Stimulated activated CD4-positive, alpha-beta T cell treated with anti-CD3 and anti-CD28 coated beads, TNF-alpha, amount 100 ng/mL, for 24 hours (primary cell): ENCODE results near the gene ERMAP.
"Not testable (repeated sequence)": the region's sequence is repeated elsewhere in the genome, so short reads cannot be mapped to it uniquely, and the experiment has no call there.

Experiments used
- DNase-seq, 3 experiments: peaks; one replicate each; pipeline ENCODE4 v3.0.0-alpha.2; 2020; ENCODE audit warnings: low read depth in 3 of 3

The ERMAP gene

DNA sequence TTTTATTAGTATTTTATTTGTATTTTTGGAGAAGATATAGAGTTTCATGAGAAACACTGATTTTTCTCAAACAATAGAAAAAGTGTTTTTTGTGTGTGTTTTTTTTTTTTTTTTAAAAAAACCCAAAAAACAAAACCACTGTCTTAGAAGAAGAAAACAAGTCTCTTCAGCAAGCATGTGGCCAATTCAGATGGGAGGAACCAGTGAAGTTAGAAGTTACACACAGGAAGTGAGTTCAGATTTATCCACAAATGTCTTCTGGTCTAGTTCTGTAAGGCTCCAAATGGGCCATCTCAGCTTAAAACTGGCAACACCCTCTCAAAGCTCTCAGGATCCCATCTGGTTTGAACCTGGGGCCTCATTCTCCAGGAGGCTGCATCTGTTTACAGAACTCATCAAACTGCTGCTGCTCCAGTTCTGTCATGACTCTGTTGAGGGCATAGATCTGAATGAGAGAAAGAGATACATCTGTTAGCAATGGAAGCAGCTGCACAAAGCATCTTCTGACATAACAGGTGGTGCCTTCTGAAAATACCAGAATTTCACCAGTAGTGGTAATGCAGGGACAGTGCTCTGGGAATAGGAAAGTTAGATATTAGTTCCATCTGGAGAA is 9.8 kb upstream of the ERMAP start:
- DNase-seq = no peak

DNA sequence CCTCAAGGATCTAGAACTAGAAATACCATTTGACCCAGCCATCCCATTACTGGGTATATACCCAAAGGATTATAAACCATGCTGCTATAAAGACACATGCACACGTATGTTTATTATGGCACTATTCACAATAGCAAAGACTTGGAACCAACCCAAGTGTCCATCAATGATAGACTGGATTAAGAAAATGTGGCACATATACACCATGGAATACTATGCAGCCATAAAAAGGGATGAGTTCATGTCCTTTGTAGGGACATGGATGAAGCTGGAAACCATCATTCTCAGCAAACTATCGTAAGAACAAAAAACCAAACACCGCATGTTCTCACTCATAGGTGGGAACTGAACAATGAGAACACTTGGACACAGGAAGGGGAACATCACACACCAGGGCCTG is 2.1 kb upstream of the ERMAP start:
- DNase-seq = not testable (repeated sequence)

DNA sequence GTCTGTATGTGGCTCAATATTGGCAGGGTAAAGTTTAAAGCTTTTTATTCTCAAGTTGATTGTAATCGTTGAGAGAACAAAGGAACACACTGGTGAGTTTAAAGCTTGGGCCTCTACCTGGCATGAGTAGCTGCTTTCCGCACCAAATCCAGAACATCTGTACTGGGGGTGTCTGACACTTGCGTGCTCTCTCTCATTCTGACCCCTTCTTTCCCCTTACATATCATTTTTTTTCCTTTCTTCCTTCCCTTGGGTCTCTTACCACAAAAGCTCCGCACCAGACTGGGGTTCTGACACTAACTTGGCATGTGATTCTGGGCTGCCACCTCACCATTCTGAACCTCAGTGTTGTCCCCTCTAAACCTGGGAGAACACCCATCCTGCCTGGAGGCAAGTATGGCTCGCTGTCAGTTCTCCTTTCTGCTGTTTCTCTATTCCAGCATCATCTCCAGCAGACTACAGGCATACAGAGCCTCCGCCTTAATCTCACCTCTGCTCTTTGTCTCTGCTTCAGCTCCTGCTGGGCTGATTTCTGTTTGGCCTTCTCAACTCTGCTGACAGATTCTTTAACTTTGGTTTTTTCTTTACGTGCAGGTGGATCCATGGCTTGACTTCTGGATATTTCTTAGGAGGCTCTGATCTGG is 859 bp upstream of the ERMAP start:
- DNase-seq = peak in 1 of 3 experiments; percentile 0

DNA sequence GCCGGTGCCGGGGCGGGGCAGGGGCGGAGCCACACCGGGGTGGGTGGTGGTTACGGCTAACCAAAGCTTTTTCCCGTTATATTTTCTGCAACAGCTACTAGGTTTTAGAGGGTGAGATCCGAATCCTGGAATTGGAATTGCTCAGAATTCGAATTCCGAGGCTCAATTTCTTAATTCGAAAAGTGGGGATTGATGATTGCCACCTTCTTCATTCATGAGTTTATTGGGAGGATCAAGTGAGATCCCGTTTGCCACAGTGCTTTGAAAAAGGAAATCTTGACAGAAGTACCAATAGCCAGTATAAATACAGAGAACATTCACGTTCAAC is 482 bp downstream of the ERMAP start:
- DNase-seq = no peak

DNA sequence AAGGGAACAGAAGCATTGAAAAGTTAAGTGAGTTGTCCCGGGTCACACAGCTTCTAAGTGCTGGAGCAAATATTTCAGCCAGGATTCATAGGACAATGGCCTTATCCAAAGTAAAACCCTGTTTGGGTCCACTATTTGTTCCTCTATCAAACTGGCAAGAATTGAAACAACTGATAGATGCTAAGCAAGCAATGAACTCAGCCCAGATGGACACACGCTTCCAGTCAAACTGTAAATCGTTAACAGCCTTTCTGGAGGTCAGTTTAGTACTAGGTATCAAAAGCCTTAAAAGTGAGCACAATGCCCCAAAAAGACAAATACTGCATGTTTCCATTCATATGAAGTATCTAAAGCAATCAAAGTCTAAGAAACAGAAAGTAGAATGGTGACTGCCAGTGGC is 1.1 kb downstream of the ERMAP start:
- no peak for DNase-seq

DNA sequence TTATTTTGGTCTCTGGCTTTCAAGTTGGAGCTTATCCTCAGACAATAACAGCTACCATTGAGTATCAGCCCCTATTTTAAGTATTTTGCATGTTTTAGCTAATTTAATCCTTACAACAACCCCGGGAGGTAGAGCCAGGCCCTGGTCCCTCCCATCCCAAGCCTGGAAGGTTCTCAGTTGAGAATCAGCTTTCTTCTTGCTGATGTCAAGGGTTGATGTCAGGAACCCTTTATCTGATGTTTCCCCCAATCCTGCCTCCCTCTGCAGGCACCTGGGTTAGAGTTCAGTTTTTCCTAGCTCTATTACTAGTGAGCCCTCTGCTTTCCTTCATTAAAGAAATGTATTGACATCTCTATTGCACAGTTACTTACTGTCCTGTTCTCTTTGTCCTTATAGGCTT is 3.9 kb downstream of the ERMAP start:
- no peak for DNase-seq

DNA sequence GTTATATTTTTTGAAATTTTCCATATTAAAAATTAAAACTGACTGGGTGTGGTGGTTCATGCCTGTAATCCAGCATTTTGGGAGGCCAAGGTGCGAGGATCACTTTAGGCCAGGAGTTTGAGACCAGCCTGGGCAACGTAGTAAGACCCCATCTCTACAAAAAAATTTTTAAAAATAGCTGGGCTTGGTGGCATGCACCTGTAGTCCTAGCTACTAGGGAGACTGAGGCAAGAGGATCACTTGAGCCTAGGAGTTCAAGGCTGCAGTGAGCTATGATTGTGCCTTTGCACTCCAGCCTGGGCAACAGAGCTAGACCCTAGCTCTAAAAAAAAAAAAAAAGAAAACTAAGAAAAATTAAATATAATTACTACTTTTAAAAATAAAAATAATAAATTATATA is 4.8 kb downstream of the ERMAP start:
- no peak for DNase-seq

DNA sequence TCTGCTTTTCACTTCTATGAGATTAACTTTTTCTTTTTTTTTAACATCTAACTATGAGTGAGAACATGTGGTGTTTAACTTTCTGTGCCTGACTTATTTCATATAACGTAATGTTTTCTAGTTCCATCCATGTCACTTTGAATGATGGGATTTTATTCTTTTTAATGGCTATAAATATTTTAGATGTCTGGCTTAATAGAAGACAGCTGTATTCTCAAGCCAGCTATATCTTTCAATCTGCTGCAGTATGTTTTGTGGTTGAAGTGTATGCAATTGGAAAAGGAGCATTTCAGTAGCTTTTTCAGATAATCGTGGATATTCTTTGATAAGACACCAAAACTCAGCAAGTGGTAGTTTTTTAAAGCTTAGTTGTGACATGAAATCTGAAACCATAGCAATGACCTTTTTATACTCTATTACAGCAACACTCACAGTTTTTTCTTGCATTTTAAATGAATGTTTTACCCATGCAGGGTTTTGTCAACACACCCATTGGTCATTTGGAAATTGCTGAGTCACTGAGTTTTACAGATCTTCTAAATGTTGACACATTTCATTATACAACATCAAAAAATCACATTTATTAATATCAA is 6.0 kb downstream of the ERMAP start:
- no peak for DNase-seq

DNA sequence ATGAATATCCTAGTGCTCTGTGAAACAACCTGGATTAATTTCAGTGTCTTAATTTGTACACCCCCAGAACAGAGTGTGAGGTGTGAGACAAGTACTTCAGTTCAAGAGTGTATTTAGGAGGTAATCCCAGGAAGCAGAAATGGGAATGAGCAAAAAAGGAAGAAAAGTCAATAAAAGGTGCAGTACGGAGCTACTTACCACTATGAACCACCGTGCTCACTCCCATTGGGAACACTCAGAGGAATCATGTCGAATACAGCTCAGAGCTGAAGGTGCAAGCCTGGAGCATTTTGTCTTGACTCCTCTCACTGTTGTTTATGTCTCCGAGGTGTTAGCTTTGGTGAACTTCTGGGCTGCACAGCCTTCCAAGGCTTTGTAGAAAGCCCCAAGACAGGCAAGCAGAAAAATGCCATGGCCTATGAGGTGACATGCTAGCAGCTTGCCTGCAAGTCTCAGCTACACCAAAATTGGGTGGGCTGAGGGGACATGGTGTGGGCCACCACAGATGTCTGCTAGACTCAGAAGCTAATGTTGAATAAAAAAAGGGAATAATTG is 7.6 kb downstream of the ERMAP start:
- no peak for DNase-seq

DNA sequence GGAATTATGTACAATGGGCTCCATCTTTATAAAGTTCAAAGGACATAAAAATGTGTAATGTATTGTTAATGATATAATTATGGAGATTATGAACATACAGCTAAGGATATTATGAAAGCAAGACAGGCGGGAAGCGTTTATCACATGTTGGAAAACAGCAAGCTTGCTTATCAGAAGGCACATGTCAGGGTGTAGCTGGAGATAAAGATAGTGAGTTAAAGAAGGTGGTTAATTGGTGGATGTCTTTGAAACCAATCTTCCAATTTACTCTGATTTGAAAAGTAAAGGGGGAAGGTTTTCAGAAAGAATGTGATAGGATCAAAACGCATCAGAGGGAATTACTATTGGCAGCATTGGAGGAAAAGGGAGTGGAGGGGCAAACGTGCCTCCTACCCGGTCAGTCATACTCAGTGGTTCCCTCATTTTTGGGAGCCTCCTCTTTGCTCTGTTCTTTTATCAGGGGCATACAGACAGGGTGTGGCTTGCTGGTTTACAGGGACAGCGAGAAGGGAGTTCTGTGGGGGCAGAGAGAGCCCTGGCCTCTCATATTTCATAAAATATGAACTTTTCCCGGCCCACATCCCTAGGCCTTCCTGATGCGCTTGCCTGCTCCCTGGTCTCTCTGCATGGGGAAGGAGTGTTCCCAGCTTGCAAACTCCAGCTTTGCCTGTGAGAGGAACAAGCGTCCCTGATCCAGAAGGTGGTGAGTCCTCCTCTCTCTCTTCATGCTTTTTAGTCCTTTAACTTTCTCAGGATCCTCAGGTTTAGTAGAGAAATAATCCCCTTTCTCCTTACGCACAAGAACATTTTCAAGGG is 8.3 kb downstream of the ERMAP start:
- no peak for DNase-seq

DNA sequence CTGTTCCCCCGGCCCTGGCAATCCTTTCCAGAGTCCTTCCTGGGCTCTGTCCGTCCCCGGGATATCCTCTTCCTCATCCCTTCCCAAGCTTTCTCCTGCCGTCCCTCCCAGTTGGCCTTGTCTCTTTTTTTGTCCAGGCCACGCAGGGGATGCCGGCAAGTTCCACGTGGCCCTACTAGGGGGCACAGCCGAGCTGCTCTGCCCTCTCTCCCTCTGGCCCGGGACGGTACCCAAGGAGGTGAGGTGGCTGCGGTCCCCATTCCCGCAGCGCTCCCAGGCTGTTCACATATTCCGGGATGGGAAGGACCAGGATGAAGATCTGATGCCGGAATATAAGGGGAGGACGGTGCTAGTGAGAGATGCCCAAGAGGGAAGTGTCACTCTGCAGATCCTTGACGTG is 13.7 kb downstream of the ERMAP start:
- DNase-seq = no peak

DNA sequence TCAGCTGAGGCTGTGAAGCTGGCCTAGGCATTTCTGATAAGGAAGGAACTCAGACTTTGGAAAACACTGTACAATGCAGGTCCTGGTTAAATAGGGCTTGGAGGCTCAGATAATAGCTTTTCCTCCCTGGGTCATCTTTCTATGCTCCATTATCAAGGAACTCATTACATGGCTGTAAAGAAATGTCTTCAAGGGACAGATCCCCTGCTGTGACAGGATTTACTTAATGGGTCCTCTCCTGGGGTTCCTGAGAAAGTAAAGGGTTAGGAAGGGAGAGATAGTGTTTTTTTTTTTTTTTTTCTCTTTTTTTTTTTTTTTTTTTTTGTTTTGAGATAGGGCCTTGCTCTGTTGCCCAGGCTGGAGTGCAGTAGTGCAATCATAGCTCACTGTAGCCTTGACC is 14.4 kb downstream of the ERMAP start:
- DNase-seq = no peak

DNA sequence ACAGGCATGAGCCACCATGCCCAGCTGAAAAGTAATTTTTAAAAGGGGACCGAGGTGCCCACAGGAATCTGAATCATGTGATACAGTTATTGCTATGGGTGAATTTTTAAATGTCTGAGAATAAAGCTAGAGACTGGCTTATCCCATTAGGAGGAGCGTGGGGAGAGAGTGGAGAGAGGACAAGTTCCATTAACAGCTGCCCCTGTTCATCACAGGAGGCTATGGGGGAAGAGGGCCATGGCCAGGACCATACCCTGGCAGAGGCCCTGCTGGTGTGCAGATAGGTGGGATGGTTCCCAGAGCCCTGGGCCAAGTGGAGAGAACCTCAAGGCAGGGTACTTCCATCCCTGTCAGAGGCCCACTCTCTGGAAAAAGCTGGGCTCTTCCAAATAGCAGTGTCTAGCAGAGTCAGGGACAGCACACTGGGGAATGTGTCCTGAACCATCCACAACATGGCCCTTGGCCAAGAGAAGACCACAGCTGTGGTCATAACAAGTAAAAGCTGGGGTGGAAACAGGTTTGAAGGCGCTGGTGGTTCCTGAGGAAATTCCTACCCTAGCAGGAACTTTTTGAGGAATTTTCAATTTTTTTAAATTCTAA is 15.8 kb downstream of the ERMAP start:
- no peak for DNase-seq

DNA sequence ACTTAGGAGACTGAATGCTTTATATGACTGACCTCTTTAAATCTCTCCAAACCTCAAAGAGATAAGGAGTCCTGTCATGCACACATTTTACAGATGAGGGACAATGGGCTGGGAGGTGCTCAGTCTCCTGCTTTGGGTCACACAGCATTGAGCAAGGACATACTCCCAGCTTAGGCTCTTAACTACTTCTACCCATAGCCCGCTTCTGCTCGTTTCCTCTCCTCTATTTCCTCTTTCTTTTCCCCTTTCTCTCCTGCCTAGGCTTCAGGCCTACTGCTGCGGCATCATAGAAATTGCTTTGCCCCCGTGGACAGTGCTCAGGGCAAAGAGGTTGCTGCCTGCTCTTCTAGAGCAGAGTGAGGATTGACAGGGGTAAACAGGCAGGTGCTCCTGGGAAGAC is 17.1 kb downstream of the ERMAP start:
- DNase-seq = no peak

DNA sequence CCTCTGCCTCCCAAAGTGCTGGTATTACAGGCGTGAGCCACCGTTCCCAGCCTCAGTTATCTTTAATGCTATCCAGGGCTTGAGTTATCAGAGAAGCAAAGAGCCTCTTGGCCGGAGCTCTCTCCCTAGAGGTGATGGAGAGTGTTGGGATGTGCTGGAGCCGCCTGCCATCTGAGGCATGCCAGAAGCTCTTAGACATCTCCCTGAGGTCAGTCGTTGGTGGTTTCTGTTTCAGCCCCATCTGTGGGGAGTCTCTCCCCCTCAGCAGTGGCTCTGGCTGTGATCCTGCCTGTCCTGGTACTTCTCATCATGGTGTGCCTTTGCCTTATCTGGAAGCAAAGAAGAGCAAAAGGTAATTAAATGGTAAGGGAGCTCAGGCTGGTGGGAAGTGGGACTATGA is 17.9 kb downstream of the ERMAP start:
- no peak for DNase-seq

DNA sequence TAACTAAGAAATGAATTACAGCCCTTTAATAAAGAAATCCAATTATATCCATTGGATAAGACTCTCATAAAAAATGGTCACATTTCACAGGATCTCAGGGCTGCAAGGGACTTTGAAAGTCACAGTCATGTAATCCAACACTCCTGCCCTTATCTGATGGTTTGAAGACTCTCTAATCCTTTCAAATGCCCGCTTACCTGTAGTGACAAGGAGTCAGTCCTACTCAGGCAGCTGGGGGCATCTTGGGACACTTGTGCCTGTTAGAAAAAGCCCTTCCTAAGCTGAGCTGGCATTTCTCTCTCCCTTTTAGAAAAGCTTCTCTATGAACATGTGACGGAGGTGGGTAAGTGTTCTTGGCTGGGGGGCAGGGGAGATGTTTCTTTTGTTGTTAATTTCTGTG is 18.5 kb downstream of the ERMAP start:
- no peak for DNase-seq

DNA sequence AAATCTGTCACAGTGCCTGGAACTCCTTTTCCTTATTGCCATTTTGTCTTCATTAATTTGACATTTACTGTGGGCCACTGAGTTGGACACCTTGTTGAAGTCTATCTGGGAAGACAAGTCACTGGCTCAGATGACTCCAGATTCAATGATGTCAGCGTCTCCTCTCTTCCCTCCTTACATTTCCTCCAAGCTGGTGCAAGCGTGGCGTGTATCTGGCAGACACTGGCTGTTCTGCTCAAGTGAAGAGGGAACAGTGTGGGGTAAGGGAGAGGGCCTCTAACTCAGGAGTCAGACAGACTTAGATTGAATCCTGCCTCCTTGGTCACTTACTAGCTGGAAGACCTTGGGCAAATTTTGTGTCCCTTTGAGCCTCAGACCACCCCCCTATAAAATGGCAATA is 20.8 kb downstream of the ERMAP start:
- DNase-seq = no peak

DNA sequence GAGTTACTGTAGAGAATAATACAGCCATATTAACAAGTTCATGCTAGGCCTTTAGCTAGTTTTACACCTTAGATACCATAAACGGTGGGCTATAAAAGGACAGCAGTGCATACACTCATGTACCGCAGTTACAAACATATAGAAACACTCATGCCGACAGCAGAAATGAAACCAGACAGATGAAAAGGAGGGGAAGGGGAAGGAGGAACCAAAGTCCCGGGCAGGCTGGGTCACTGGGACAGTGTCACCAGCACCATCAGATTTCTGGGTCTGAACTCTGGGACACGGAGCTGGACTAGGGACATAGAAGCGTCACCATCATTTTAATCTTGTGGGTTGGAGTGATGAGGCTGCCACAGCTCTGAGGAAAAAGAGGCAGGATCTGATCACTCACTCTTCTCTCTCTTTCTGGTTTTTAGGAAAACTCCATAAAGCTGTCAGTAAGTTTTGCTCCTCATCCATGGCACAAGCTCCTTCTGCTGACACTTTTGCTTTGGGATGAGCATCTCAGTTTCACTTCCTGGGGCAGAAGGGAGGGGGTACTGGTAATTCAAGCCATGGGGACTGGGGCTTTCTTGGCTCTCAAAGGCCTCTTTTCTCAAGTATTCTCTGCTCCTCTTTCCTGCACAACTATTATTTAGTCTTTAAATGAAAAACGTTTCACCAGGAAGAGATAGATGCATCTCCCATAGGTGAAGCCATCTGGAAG is 21.7 kb downstream of the ERMAP start:
- DNase-seq = no peak

DNA sequence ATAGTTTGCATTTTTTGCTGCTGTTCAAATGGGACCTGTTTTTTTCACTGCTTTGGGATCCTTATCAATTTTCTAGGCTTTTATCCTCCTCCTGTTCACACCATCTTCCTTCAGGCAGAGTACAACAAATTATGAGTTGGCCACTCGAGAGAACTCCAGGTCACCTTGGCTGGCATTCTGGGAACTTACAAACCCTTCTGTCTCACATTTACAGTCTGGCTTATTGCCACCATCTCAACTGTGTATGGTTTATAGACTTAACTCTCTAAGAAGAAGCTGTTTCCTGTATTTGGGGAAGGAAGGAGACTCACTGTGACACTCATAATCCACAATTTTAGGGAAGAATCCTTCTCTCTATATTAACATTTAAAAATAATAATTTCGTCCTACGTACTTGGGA is 24.1 kb downstream of the ERMAP start:
- no peak for DNase-seq

DNA sequence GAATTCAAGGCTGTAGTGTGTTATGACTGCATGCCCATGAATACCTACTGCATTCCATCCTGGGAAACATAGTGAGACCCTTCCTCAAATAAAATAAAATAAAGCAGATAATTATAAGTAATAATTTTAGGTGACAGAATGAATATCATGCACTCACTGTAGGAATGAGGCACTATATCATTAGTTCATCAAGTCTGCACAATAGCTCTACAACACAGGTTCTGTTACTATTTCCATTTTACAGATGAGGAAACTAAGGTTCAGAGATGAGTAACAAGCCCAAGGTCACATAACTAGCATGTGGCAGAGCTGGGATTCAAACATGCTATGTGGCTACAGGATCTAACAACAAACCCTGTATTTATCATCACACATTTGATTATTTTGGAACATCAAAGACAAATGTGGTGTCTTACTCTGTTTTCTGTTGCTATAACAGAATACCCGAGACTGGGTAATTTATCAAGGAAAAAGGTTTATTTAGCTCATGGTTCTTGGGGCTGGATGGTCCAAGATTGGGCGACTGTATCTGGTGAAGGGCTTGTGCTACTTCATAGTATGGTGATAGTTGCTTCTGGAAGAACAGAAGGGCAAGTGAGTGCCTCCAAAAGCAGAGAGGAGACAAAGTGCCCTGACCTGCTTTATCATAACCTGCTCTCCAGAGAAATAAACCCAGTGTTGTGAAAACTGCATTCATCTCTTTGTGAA is 24.7 kb downstream of the ERMAP start:
- DNase-seq = no peak

DNA sequence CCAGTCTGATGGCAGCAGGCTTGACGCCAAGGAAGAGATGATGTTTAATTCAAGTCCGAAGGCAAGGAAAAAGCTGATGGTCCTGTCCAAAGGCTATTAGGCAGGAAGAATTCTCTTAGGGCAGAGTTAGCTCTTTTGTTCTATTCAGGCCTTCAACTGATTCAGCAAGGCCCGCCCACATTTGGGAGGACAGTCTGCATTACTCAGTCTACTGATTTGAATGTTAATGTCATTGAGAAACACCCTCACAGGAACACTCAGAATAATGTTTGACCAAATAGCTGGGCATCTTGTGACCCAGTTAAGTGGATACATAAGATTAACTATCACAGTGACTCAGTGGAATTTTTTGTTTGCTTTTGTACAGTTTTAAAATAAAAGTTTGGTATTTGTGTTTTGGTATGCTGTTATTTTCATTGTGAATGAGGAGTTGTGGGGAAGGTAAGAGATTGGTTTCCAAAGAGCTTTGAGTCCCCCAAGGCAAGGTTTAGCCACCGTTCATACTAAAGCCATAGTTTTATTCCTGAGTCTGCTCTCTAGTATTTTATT is 27.7 kb downstream of the ERMAP start:
- no peak for DNase-seq
